GM12878 (cell line): Measurements from ENCODE around the gene AKT3.

Source experiments
- EZH2 ChIP-seq: IDR thresholded peaks from 2 replicates; pipeline ENCODE4 v1.6.1; 2012; ENCODE audit warnings: low read depth, mild to moderate bottlenecking, control low read depth, inconsistent platforms, low read length, borderline replicate concordance; ENCODE audit not compliant: control insufficient read depth
- MXI1 ChIP-seq: fragments of 150-350 bp; IDR thresholded peaks from 2 replicates; pipeline ENCODE4 v1.6.1; 2011; ENCODE audit warnings: low read depth, mild to moderate bottlenecking, inconsistent platforms, low read length, improper control_type of control experiment
- TF ChIP-seq, protein P1 (sequence below), 3 experiments: IDR thresholded peaks in 2 of 3; conservative IDR thresholded peaks in 1 of 3; 2 replicates each; pipeline ENCODE4 v1.5.1; 2011; ENCODE audit warnings: low read depth in 3 of 3, low read length in 3 of 3, mild to moderate bottlenecking in 3 of 3, control low read depth in 2 of 3, moderate library complexity in 2 of 3, inconsistent platforms in 1 of 3, mixed read lengths in 1 of 3; ENCODE audit not compliant: control insufficient read depth in 2 of 3, insufficient read depth in 1 of 3; ENCODE audit errors: extremely low read depth in 1 of 3

GRCh38 chr1:243587285-243587684 lies 262.8 kb downstream of the AKT3 start:
- TF ChIP-seq, protein P1, sequence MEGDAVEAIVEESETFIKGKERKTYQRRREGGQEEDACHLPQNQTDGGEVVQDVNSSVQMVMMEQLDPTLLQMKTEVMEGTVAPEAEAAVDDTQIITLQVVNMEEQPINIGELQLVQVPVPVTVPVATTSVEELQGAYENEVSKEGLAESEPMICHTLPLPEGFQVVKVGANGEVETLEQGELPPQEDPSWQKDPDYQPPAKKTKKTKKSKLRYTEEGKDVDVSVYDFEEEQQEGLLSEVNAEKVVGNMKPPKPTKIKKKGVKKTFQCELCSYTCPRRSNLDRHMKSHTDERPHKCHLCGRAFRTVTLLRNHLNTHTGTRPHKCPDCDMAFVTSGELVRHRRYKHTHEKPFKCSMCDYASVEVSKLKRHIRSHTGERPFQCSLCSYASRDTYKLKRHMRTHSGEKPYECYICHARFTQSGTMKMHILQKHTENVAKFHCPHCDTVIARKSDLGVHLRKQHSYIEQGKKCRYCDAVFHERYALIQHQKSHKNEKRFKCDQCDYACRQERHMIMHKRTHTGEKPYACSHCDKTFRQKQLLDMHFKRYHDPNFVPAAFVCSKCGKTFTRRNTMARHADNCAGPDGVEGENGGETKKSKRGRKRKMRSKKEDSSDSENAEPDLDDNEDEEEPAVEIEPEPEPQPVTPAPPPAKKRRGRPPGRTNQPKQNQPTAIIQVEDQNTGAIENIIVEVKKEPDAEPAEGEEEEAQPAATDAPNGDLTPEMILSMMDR (IDR thresholded peaks at IDR 0.05 in 2 of 3, conservative IDR thresholded peaks at IDR 0.05 in 1 of 3; ENCODE audit: control insufficient read depth in 2 of 3, extremely low read depth in 1 of 3, insufficient read depth in 1 of 3, low read depth in 3 of 3, low read length in 3 of 3), result no peak
- no peak for TF ChIP-seq MXI1
- TF ChIP-seq EZH2, result no peak
